Uterus (tissue), 4 donors: Measurements from ENCODE around the gene SVIL. TPM values are rescaled to one million over a fixed set of nuclear protein-coding genes. Genes with fewer than 3 reads are reported as not detected.

Experiments
- DNase-seq, 2 donors: peaks; one replicate each; pipeline ENCODE4 v3.0.0-alpha.2; 2019 to 2020
- H3K27ac ChIP-seq, 2 donors: fragments of 200-600 bp; sonication (generic); 1 replicate in 1 of 2; 2 replicates in 1 of 2; pipeline ENCODE4 v1.5.1; 2016 to 2018
- H3K27me3 ChIP-seq, 2 donors: fragments of 200-600 bp; sonication (generic); one replicate each; pipeline ENCODE4 v1.5.1; 2018 to 2019; ENCODE audit warnings: control low read depth in 1 of 2
- H3K36me3 ChIP-seq, 2 donors: fragments of 200-600 bp; sonication (generic); one replicate each; pipeline ENCODE4 v1.5.1; 2019; ENCODE audit warnings: control low read depth in 1 of 2
- H3K4me1 ChIP-seq, 2 donors: fragments of 200-600 bp; sonication (generic); one replicate each; pipeline ENCODE4 v1.5.1; 2018 to 2019; ENCODE audit warnings: control low read depth in 1 of 2
- H3K4me3 ChIP-seq, 2 donors: fragments of 200-600 bp; sonication (generic); 1 replicate in 1 of 2; 2 replicates in 1 of 2; pipeline ENCODE4 v1.5.1; 2018 to 2019; ENCODE audit warnings: mild to moderate bottlenecking in 1 of 2
- H3K9me3 ChIP-seq, 2 donors: fragments of 200-600 bp; sonication (generic); one replicate each; pipeline ENCODE4 v1.5.1; 2019; ENCODE audit warnings: control low read depth in 1 of 2
- POLR2A ChIP-seq, 2 donors: fragments of 450-650 bp; IDR thresholded peaks; one replicate each; pipeline ENCODE4 v1.6.1; 2016; ENCODE audit warnings: antibody characterized with exemption in 2 of 2, mild to moderate bottlenecking in 1 of 2, moderate library complexity in 1 of 2
- intact Hi-C: fragments of 100-400 bp; cut with DNase I; formaldehyde crosslinking; loops from one replicate; pipeline ENCODE4 v1.15.1; 2023; ENCODE audit warnings: low total_unique reads
- total RNA-seq, 4 donors: library from RNA; depleted of rRNA in 3 of 4; stranded (reverse); fragments of >200 nt in 3 of 4; gene quantifications; one replicate each; pipeline versions ENCODE4 v1.1.0 to v1.2.4, GENCODE V29; 2014 to 2023
- TF ChIP-seq, protein P1 (sequence below), 4 experiments: fragments of 200-600 bp in 2 of 4; fragments of 450-650 bp in 2 of 4; sonication (generic) in 2 of 4; IDR thresholded peaks; one replicate each; pipeline ENCODE4 v1.5.1; 2016 to 2019; ENCODE audit warnings: antibody characterized with exemption in 4 of 4, mild to moderate bottlenecking in 2 of 4, moderate library complexity in 1 of 4
- donor health status: DM: yes; HTN: yes; CAD: no.

SVIL gene
- total RNA-seq, 4 donors from 2014 or later, result 108 to 316 (median 209) TPM

DNA sequence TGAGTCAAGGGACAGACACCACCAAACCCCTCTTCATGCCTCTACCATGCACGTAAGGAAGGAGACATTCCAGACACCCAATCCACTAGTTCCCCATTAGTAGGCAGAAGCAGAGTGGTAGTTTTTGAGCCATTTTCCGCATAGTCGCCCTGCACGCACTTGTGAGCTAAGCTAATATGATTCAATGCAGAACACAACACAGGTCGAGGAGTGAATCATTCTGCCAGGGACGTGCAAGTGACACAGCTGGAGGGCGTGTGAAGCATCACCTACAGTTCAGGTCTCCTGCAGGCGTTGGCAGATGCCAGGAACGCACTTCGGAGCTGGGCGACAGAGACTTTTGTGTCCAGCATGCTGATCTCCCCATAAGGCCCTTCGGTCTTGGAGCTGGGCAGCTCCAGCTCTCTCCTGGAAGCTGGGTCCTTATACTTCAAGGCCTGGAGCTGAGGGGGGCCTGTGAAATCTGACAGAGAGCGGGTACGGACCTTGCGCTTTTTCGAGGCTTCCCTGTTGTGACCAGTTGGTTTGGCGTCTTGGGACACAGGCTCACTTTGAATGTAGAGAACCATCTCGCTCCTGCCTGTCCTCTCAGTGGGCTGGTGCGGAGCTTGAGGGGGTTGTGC lies 102.4 kb downstream of the SVIL start:
- intact Hi-C loops, result no loop called here
- H3K27ac ChIP-seq, result no peak overlapping the region
- peaks cover 0 to 10% of the 10 kb centered on the region in 2 donors for H3K4me1 ChIP-seq

DNA sequence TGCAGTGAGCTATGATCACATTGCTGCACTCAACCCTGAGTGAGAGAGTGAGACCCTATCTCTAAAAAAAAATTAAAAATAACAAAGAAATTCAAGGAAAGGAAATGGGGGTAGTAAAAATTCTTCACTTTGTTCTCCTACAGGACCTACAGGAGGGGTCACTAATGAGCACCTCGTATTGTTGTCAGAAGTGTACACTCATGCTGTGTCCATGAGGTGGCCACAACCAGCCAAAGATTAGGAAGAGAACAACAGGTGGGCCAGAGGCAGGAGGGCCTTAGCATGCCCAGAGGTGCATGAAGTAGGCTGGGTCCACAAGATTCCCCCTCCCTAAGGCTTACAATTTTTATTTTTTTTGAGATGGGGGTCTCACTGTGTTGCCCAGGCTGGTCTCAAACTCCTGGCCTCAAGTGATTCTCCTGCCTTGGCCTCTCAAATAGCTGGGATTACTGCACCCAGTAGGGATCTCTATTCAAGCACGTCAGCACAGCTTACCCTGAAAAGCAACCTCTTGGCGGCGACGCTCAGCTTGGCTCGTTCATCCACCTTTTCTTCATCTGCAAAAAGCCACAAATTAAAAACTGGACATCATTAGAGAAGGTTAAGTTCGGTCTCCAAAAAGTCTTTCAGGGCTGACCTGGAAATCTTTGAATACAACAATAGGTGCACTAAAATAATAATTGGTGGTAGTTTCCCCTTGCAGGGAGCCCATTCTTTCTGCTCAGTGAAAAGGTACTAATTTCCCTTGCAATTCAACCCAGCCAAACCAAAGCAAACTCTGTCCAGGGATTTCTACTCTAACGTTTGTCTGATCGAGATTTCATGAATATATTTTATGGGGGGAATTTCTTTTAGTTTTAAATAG lies 104.4 kb downstream of the SVIL start:
- H3K36me3 ChIP-seq, result no peaks in the 10 kb centered on the region
- no peak for DNase-seq
- no peak overlapping the region for H3K4me3 ChIP-seq
- no peaks in the 10 kb centered on the region for H3K9me3 ChIP-seq
- H3K27me3 ChIP-seq, result no peaks in the 10 kb centered on the region
- H3K27ac ChIP-seq, result no peak overlapping the region
- H3K4me1 ChIP-seq, result peaks cover 0 to 1% of the 10 kb centered on the region in 2 donors
- TF ChIP-seq, protein P1, sequence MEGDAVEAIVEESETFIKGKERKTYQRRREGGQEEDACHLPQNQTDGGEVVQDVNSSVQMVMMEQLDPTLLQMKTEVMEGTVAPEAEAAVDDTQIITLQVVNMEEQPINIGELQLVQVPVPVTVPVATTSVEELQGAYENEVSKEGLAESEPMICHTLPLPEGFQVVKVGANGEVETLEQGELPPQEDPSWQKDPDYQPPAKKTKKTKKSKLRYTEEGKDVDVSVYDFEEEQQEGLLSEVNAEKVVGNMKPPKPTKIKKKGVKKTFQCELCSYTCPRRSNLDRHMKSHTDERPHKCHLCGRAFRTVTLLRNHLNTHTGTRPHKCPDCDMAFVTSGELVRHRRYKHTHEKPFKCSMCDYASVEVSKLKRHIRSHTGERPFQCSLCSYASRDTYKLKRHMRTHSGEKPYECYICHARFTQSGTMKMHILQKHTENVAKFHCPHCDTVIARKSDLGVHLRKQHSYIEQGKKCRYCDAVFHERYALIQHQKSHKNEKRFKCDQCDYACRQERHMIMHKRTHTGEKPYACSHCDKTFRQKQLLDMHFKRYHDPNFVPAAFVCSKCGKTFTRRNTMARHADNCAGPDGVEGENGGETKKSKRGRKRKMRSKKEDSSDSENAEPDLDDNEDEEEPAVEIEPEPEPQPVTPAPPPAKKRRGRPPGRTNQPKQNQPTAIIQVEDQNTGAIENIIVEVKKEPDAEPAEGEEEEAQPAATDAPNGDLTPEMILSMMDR (IDR thresholded peaks at IDR 0.05), result no peak
- no peak for TF ChIP-seq POLR2A (IDR thresholded peaks at IDR 0.05)
- intact Hi-C loops, result no loop called here

More for the DNA sequence above, 102.4 kb downstream of the SVIL start:
- no peak overlapping the region for H3K4me3 ChIP-seq
- TF ChIP-seq, protein P1 (IDR thresholded peaks at IDR 0.05), result no peak
- TF ChIP-seq POLR2A (IDR thresholded peaks at IDR 0.05), result no peak
- no peak for DNase-seq
- no peaks in the 10 kb centered on the region for H3K27me3 ChIP-seq
- no peaks in the 10 kb centered on the region for H3K36me3 ChIP-seq
- H3K9me3 ChIP-seq, result no peaks in the 10 kb centered on the region

DNA sequence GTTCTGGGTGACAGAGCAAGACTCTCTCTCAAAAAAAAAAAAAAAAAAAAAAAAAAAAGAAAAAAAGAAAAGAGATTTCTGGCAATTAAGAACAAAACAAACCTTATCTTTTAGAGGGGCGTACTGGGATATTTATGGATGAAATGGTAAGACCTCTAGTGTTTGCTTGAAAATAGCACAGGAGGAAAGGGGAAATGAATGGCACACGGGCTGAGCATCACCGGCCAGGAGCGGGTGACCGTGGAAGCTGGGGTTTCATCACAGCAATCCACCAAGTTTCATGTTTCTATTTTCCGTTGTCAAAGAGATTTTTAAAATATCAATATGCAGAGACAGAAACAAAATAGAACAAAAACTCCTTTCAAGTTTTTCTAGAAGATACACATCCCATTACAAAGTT lies 105.6 kb downstream of the SVIL start:
- H3K36me3 ChIP-seq, result no peaks in the 10 kb centered on the region
- H3K4me1 ChIP-seq, result no peaks in the 10 kb centered on the region
- no peaks in the 10 kb centered on the region for H3K27me3 ChIP-seq
- H3K4me3 ChIP-seq, result no peak overlapping the region
- no peak for DNase-seq
- TF ChIP-seq POLR2A (IDR thresholded peaks at IDR 0.05), result no peak
- TF ChIP-seq, protein P1 (IDR thresholded peaks at IDR 0.05), result no peak
- no peak overlapping the region for H3K27ac ChIP-seq
- intact Hi-C loops, result no loop called here
- no peaks in the 10 kb centered on the region for H3K9me3 ChIP-seq

DNA sequence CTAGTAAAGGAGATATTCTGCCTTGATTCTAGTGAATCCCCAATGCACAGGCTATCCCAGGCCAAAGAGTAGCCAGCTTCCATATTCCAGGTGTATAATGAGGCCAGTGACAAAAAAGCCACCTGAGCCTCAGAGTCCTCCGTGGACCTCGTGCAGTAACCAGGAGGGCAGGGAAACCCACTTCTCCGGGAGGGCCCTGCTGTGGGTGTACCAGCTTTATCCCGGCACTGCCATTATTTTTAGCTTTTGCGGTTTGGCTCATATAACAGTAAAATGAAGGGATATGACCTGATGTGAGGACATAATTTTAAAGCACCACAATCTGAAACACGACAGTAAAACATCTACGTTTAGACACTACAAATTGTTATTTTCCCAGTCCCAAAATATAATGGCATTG lies 109.0 kb downstream of the SVIL start:
- Histone ChIP-seq H3K4me1 (peaks cover 0 to 3% of the 10 kb centered on the region in 2 donors), H3K27me3 (no peaks in the 10 kb centered on the region), H3K36me3 (no peaks in the 10 kb centered on the region), H3K4me3 (no peak overlapping the region), H3K27ac (no peak overlapping the region), H3K9me3 (no peaks in the 10 kb centered on the region)
- TF ChIP-seq, protein P1 (IDR thresholded peaks at IDR 0.05), result no peak
- TF ChIP-seq POLR2A (IDR thresholded peaks at IDR 0.05), result no peak
- intact Hi-C loops, result no loop called here
- no peak for DNase-seq

DNA sequence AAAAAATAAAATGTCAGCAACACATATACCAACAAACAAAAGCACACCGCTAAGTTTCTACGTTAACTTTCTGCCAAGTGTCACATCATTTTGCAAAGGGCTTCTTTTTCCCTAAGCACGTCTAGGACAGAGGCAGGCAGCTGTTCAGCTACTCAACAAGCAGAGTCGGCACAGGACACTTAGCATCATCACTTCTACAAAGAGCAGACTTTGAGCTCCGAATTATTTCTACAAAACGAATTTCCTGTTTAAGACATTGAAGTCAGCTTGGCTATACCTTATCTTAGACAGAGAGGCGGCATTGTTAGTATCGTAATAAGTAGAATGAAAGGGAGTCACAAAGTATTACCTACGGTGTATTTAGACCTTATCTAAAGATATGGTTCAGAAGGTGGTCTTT lies 110.1 kb downstream of the SVIL start:
- Histone ChIP-seq H3K9me3 (no peaks in the 10 kb centered on the region), H3K4me3 (no peak overlapping the region), H3K4me1 (peaks cover 0 to 3% of the 10 kb centered on the region in 2 donors), H3K36me3 (no peaks in the 10 kb centered on the region), H3K27me3 (no peaks in the 10 kb centered on the region), H3K27ac (no peak overlapping the region)
- no peak for TF ChIP-seq POLR2A (IDR thresholded peaks at IDR 0.05)
- TF ChIP-seq, protein P1 (IDR thresholded peaks at IDR 0.05), result no peak
- no peak for DNase-seq
- intact Hi-C loops, result no loop called here
